ENCODE results near the gene IRF2BP2.
A peak's percentile ranks its signal among the peaks of the same experiment; 100 is the strongest.

- TF ChIP-seq POLR2A (IDR thresholded peaks at IDR 0.05; ENCODE audit: low read depth, low read length) (peak; percentile 94), POLR2AphosphoS5 (IDR thresholded peaks at IDR 0.05; ENCODE audit: low read depth, low read length) (peak; percentile 96)
Measured at GRCh38 chr1:234610666-234611224, 767 bp upstream of the IRF2BP2 start.
